Measurements from ENCODE around the gene SCYGR5.

DNA sequence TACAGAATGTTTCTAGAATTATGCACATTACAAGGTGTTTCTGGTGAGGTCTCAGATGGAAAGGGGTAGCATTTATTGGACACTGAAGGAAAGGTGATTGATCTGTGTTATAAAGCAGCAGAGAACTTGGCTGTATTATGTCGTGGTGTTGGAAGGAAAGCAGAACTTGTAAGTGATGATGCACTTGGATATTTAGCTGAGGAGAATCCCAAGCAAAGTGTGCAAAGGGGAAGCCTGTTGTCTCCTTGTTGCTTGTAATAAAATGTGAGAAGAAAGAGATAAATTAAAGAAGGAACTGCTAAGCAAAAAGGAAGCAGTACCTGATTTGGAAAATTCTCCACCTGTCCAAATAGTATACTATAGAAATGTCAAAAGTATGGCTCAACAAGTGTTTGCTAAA, 12.2 kb upstream of the SCYGR5 start:
- TF ChIP-seq POLR2A (IDR thresholded peaks at IDR 0.05; ENCODE audit: low read depth, low read length) (no peak), TAF1 (IDR thresholded peaks at IDR 0.05; ENCODE audit: low read depth, low read length) (no peak), POLR2AphosphoS5 (IDR thresholded peaks at IDR 0.05; ENCODE audit: low read depth, low read length) (no peak), SPI1 (IDR thresholded peaks at IDR 0.05; ENCODE audit: low read depth, low read length) (no peak), POU2F2 (IDR thresholded peaks at IDR 0.05; ENCODE audit: low read depth, low read length) (no peak)

Data from GM12891 (cell line).